Lung (tissue), 16 donors: Measurements from ENCODE around the gene TAS2R4. TPM values are rescaled to one million over a fixed set of nuclear protein-coding genes. Genes with fewer than 3 reads are reported as not detected.

Experiments used
- ATAC-seq: fragments of 200-7000 bp; cut with Tn5 transposase; one replicate; pipeline ENCODE4 v1.9.1; 2020; ENCODE audit warnings: moderate number of reproducible peaks; ENCODE audit not compliant: insufficient read depth, low FRiP score
- DNase-seq, 3 donors: peaks; one replicate each; pipeline ENCODE4 v3.0.0-alpha.2; 2013 to 2017
- H3K27ac ChIP-seq, 2 donors: one replicate each; pipeline ENCODE4 v1.5.1; 2013; ENCODE audit warnings: mild to moderate bottlenecking in 2 of 2, moderate library complexity in 2 of 2, control low read depth in 1 of 2, inconsistent platforms in 1 of 2, low read depth in 1 of 2, low read length in 1 of 2
- H3K27me3 ChIP-seq, 3 donors: one replicate each; pipeline ENCODE4 v1.5.1; 2013; ENCODE audit warnings: low read length in 2 of 3; ENCODE audit not compliant: control insufficient read depth in 3 of 3, insufficient read depth in 3 of 3
- H3K36me3 ChIP-seq, 4 donors: one replicate each; pipeline ENCODE4 v1.5.1; 2013; ENCODE audit warnings: low read length in 4 of 4, mild to moderate bottlenecking in 1 of 4, moderate library complexity in 1 of 4; ENCODE audit not compliant: control insufficient read depth in 4 of 4, insufficient read depth in 4 of 4
- H3K4me1 ChIP-seq, 5 donors: one replicate each; pipeline ENCODE4 v1.5.1; 2013; ENCODE audit warnings: low read length in 5 of 5, mild to moderate bottlenecking in 2 of 5, moderate library complexity in 1 of 5; ENCODE audit not compliant: control insufficient read depth in 5 of 5, insufficient read depth in 5 of 5
- H3K4me3 ChIP-seq: one replicate; pipeline ENCODE4 v1.5.1; 2013; ENCODE audit warnings: mild to moderate bottlenecking, control low read depth, moderate library complexity
- H3K9ac ChIP-seq, 2 donors: one replicate each; pipeline ENCODE4 v1.5.1; 2013; ENCODE audit warnings: low read length in 2 of 2, control low read depth in 1 of 2; ENCODE audit not compliant: insufficient read depth in 1 of 2
- H3K9me3 ChIP-seq, 4 donors: one replicate each; pipeline ENCODE4 v1.5.1; 2013; ENCODE audit warnings: low read length in 3 of 4, mild to moderate bottlenecking in 1 of 4, moderate library complexity in 1 of 4; ENCODE audit not compliant: control insufficient read depth in 4 of 4, insufficient read depth in 3 of 4
- WGBS, 2 donors: extraction: QIAGEN DNeasy Blood & Tissue Kit; methylation state at CpG; one replicate each; pipeline ENCODE4 v1.1.7; 2013; 5-methylcytosine and 5-hydroxymethylcytosine counted together
- long read RNA-seq, 5 donors: transcript quantifications; one replicate each; lab custom pipeline, GENCODE V29; 2026
- polyA plus RNA-seq, 2 donors: library from polyadenylated mRNA; stranded (reverse); fragments of 200-250 nt; gene quantifications; one replicate each; pipeline ENCODE4 v1.2.1, GENCODE V29; 2013
- total RNA-seq, 2 donors: library from RNA; depleted of rRNA in 1 of 2; stranded (reverse); fragments of >200 nt in 1 of 2; gene quantifications; one replicate each; pipeline ENCODE4 v1.2.1, GENCODE V29; 2014 to 2021
- TF ChIP-seq, protein P1 (sequence below): IDR thresholded peaks from 2 replicates; pipeline ENCODE4 v1.5.1; 2012; ENCODE audit warnings: mild to moderate bottlenecking; ENCODE audit errors: control extremely low read depth, extremely low read depth
- donor health status: control.
- donor health status: control.
- donor health status: Bipolar disorder and iron deficiency.
- donor health status: healthy.
- donor health status: DM: yes; HTN: yes; CAD: no.

The TAS2R4 gene, protein sequence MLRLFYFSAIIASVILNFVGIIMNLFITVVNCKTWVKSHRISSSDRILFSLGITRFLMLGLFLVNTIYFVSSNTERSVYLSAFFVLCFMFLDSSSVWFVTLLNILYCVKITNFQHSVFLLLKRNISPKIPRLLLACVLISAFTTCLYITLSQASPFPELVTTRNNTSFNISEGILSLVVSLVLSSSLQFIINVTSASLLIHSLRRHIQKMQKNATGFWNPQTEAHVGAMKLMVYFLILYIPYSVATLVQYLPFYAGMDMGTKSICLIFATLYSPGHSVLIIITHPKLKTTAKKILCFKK
- total RNA-seq (1 to 10 TPM; 1.4 to 9.3 TPM), polyA plus RNA-seq (under 1 TPM; 0.06 to 0.35 TPM)
- long read RNA-seq, donor 1, transcript TAS2R4-201 (1 exons, 2,378 nt) = major isoform, 9 of 9 reads
- long read RNA-seq, donor 1, partial matches to known transcripts = 0 of 9 reads
- long read RNA-seq, donor 1, other reads (novel, unspliced or antisense) = 0 of 9 reads
- long read RNA-seq, donor 2, partial matches to known transcripts = 0 of 1 reads
- long read RNA-seq, donor 2, other reads (novel, unspliced or antisense) = 0 of 1 reads
- long read RNA-seq, donor 3, transcript TAS2R4-201 (1 exons, 2,378 nt) = major isoform, 5 of 5 reads
- long read RNA-seq, donor 3, partial matches to known transcripts = 0 of 5 reads
- long read RNA-seq, donor 3, other reads (novel, unspliced or antisense) = 0 of 5 reads
- long read RNA-seq, donor 4, partial matches to known transcripts = 0 of 4 reads
- long read RNA-seq, donor 4, other reads (novel, unspliced or antisense) = 0 of 4 reads
- long read RNA-seq, donor 5, transcript TAS2R4-201 (1 exons, 2,378 nt) = major isoform, 14 of 14 reads
- long read RNA-seq, donor 5, partial matches to known transcripts = 0 of 14 reads
- long read RNA-seq, donor 5, other reads (novel, unspliced or antisense) = 0 of 14 reads

DNA sequence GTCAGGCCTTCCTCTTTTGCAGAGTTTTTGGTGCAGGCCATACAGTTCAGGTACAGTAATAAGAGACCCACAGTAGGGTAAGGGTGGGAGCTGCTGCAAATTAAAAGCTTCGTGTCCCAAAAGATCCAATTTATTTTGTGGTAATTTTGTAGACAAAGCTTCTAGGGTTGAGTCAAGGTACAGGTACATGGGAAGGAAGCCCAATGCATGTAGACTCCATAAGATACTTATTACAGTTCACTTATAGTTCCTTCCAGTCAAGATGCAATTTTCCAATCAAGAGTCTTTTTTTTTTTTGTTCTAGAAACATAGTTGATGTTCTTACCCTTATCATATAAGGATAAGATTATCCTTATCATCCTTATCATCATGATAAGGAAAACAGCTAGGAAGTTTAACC lies at the start of gene TAS2R4:
Gene TAS2R4, plus strand, starts transcription at position 301 of the 400 bp plus-strand sequence. CDS start 1,815 bp downstream, outside the sequence.
- H3K36me3 ChIP-seq = peaks cover 3 to 8% (median 6%) of the 10 kb centered on the region in 4 donors
- no peaks in the 10 kb centered on the region for H3K27me3 ChIP-seq
- TF ChIP-seq, protein P1, sequence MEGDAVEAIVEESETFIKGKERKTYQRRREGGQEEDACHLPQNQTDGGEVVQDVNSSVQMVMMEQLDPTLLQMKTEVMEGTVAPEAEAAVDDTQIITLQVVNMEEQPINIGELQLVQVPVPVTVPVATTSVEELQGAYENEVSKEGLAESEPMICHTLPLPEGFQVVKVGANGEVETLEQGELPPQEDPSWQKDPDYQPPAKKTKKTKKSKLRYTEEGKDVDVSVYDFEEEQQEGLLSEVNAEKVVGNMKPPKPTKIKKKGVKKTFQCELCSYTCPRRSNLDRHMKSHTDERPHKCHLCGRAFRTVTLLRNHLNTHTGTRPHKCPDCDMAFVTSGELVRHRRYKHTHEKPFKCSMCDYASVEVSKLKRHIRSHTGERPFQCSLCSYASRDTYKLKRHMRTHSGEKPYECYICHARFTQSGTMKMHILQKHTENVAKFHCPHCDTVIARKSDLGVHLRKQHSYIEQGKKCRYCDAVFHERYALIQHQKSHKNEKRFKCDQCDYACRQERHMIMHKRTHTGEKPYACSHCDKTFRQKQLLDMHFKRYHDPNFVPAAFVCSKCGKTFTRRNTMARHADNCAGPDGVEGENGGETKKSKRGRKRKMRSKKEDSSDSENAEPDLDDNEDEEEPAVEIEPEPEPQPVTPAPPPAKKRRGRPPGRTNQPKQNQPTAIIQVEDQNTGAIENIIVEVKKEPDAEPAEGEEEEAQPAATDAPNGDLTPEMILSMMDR = no peak
- H3K4me1 ChIP-seq = no peaks in the 10 kb centered on the region
- no peak for DNase-seq
- H3K27ac ChIP-seq = no peak within 1 kb of the TSS
- H3K4me3 ChIP-seq = no peak within 1 kb of the TSS
- H3K9ac ChIP-seq = no peak within 1 kb of the TSS
- H3K9me3 ChIP-seq = peaks cover 0 to 5% (median 0%) of the 10 kb centered on the region in 4 donors
- ATAC-seq = no peak
- WGBS, 2 donors = 92 to 95% methylated on average over 1 of the region's 1 CpG

DNA sequence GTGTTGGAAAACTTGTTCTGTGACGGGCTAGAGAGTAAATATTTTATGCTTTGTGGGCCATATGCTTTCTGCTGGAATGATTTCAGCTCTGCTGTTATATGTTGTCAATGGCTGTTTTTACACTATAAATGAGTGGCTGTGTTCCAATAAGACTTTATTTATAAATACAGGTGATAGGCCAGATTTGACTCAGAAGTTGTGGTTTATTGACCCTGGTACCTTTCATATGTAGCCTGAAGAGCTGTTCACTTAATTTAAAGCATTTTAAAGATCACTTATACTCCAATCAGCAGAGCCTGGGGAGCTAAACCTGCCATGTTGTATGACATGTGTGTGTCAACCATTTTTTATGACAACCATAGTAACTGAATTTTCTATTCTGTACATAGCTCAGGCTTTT lies 47.5 kb upstream of the TAS2R4 start:
- WGBS, 2 donors = 90 to 96% methylated on average over 1 of the region's 1 CpG
- DNase-seq (no peak), ATAC-seq (no peak)
- no peaks in the 10 kb centered on the region for H3K9me3 ChIP-seq
- peaks cover 0 to 3% (median 0%) of the 10 kb centered on the region in 3 donors for H3K27me3 ChIP-seq
- H3K36me3 ChIP-seq = no peaks in the 10 kb centered on the region
- TF ChIP-seq, protein P1 = no peak
- H3K27ac ChIP-seq = no peak overlapping the region
- H3K4me3 ChIP-seq = no peak overlapping the region
- no peak overlapping the region for H3K9ac ChIP-seq
- H3K4me1 ChIP-seq = no peaks in the 10 kb centered on the region

- peaks cover 0 to 3% (median 0%) of the 10 kb centered on the region in 3 donors for H3K27me3 ChIP-seq
- 86 to 89% methylated on average over 24 of the region's 24 CpGs for WGBS, 2 donors
- H3K9ac ChIP-seq = no peak overlapping the region
- no peak overlapping the region for H3K27ac ChIP-seq
- DNase-seq (no peak), ATAC-seq (no peak)
- no peaks in the 10 kb centered on the region for H3K36me3 ChIP-seq
- TF ChIP-seq, protein P1 = no peak
- H3K4me1 ChIP-seq = no peaks in the 10 kb centered on the region
- no peaks in the 10 kb centered on the region for H3K9me3 ChIP-seq
- no peak overlapping the region for H3K4me3 ChIP-seq
These were observed 44.9 kb upstream of the TAS2R4 start for GRCh38 chr7:141731476-141732149.
